ENCODE data around the gene SETD6. TPM values are rescaled to one million over a fixed set of nuclear protein-coding genes. Genes with fewer than 3 reads are reported as not detected.

Gene SETD6
- total RNA-seq, 4 donors from 2014 or later: 16.0 to 37.2 (median 19.0) TPM

DNA sequence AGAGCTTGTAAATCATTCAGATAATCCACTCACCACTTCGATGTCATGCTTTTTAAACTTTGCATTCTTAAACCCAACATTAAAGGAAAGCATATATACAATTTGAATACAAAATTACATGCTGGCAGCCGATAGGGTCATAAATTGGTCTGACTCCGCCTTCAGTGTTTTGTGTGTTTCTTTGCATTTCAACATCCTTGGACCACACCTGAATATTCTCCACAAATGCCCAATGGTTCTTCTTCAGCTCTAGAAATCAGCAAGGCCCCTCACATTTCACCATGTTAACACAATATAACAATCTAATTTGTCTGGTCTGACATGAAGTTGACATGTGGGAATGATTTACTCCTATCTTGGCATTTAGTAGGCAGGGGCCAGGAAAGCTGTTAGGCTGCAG is 17.1 kb downstream of the SETD6 start:
- ATAC-seq (ENCODE audit: low FRiP score): no peak
- DNase-seq (ENCODE audit: low spot score): no peak
- TF ChIP-seq, protein P1, sequence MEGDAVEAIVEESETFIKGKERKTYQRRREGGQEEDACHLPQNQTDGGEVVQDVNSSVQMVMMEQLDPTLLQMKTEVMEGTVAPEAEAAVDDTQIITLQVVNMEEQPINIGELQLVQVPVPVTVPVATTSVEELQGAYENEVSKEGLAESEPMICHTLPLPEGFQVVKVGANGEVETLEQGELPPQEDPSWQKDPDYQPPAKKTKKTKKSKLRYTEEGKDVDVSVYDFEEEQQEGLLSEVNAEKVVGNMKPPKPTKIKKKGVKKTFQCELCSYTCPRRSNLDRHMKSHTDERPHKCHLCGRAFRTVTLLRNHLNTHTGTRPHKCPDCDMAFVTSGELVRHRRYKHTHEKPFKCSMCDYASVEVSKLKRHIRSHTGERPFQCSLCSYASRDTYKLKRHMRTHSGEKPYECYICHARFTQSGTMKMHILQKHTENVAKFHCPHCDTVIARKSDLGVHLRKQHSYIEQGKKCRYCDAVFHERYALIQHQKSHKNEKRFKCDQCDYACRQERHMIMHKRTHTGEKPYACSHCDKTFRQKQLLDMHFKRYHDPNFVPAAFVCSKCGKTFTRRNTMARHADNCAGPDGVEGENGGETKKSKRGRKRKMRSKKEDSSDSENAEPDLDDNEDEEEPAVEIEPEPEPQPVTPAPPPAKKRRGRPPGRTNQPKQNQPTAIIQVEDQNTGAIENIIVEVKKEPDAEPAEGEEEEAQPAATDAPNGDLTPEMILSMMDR (IDR thresholded peaks at IDR 0.05): no peak

DNA sequence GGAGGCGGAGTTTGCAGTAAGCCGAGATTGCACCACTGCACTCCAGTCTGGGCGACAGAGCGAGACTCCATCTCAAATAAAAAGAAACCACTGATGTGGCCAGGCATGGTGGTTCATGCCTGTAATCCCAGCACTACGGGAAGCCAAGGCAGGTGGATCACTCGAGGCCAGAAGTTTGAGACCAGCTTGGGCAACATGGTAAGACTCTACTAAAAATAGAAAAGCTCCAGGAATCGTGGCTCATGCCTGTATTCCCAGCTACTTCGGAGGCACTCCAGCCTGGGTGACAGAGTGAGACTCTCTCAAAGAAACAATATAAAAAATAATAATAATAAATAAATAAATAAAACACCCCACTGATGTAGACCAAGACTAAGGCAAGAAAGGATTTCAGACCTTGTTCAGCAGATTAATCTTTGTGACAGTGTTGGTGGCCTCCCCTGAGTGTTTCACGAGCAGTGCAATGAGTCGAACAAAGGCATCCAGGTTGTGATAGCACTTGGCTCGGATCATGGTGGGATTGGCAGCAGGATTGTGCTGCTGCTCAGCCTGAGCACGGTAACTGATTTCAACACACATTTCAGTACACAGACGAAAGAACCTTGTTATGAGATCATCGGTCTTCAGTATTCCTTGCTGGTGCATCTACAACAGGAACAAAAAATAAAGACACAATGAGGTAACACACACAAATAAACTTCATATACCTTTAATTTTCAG is 18.6 kb downstream of the SETD6 start:
- DNase-seq (ENCODE audit: low spot score): no peak
- TF ChIP-seq, protein P1 (IDR thresholded peaks at IDR 0.05): no peak
- ATAC-seq (ENCODE audit: low FRiP score): no peak

DNA sequence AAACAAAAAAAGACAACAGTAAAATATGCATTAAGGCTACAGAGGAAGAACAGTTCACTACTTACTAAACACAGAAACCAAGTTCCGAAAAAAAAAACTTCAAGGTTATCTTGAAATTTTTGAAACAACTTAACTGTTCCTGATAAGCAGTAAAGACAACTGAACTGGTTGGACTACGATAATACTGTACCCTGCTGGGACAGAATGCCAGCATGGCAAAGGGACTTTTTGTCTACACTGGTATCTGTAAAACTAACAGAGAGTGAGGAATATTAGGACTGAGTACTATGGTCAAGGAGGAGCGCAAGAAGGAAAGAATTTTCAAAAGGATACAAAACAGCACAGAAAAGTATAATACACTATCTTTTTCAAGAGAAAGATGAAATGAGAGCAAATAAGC is 19.8 kb downstream of the SETD6 start:
- no peak for DNase-seq (ENCODE audit: low spot score)
- ATAC-seq (ENCODE audit: low FRiP score): no peak
- TF ChIP-seq, protein P1 (IDR thresholded peaks at IDR 0.05): no peak

DNA sequence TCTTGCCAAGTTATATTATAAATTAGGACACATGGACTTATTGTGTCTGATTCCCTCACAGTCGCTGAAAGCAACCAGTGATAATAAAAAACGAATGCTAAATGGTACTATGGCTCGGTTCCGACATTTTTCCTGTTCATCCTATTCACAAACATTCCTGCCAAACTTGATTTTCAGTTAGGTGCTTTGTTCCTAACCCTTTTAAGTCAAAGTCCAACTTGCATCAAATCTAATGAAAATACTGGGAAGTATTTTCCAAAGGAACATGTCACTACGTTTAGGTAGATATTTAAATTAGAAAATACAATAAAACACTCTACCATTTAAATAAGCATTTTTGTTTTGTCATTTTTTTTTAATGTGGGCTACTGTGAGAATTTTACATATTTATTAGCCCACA is 21.0 kb downstream of the SETD6 start:
- ATAC-seq (ENCODE audit: low FRiP score) (no peak), DNase-seq (ENCODE audit: low spot score) (no peak)
- TF ChIP-seq, protein P1 (IDR thresholded peaks at IDR 0.05): no peak

DNA sequence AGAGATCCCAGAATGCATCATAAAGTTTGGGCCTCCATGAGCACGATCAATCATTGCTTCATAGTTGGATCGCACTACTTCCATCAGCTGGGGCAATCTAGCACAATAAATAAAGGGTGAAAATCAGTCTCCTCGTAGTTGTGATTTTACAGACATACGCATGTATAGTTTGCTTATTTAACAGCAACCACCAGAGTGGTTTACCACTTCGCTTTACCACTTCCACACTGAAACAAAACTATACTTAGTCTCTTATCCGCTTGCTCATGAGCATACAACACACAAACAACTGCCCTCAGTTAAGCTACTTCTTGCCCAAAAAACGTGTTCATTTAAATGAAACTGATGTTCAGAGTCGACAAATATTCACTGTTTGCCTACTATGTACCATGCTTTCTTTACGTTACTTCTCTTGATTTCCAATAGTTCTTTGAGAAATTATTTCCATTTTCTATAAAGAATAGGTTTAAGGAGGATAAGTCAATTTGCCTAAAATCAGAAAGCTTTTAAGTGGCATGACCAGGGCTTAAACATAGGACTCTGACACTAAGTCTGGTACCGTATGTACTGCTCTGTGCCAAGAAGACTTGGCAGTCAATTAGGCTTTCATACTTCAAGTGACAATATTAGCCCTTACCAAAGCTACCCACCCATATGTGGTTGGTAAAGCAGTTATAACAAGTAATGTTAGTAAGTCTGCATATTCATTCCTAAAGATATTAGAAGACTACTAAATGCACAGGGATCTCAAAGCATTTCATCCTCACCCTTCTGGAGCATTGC is 22.0 kb downstream of the SETD6 start:
- TF ChIP-seq, protein P1 (IDR thresholded peaks at IDR 0.05): no peak
- no peak for ATAC-seq (ENCODE audit: low FRiP score)

DNA sequence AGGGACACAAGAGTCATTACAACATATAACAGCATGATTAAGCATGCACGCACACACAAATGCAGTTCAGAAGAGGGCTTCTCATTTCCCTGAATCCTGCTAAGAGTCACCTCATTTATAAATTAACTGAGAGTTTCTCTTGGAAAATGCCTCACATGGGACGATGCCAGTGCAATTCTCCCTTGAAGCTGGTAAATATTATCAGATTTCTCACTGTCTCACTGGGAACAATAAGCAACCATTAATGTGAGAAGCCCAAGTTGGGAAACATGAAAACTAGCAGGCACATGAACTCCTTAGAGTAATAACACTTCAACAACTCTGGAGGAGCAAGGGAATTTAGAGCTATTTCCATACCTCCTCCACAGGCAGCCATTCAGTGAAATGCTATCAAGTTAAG is 26.4 kb downstream of the SETD6 start:
- no peak for ATAC-seq (ENCODE audit: low FRiP score)

More for the DNA sequence above, 22.0 kb downstream of the SETD6 start:
- no peak for DNase-seq (ENCODE audit: low spot score)

More for the DNA sequence above, 26.4 kb downstream of the SETD6 start:
- TF ChIP-seq, protein P1 (IDR thresholded peaks at IDR 0.05): no peak
- no peak for DNase-seq (ENCODE audit: low spot score)
